GM12878 (cell line): ENCODE measurements around the gene FUT6.

Source experiments
- ASH2L ChIP-seq: fragments of 300-600, 200-600 bp; sonication (generic); IDR thresholded peaks from 2 replicates; pipeline ENCODE4 v1.6.1; 2017; ENCODE audit warnings: low read depth, mild to moderate bottlenecking, borderline replicate concordance
- ATF2 ChIP-seq: IDR thresholded peaks from 2 replicates; pipeline ENCODE4 v1.6.1; 2012; ENCODE audit warnings: low read length, inconsistent platforms
- ATF3 ChIP-seq: IDR thresholded peaks from 2 replicates; pipeline ENCODE4 v1.6.1; 2011; ENCODE audit warnings: low read depth, mild to moderate bottlenecking, low read length, moderate library complexity, borderline replicate concordance; ENCODE audit errors: extremely low read depth
- CTCF ChIP-seq, 3 experiments: IDR thresholded peaks in 2 of 3; conservative IDR thresholded peaks in 1 of 3; 2 replicates each; pipeline ENCODE4 v1.5.1; 2011; ENCODE audit warnings: low read depth in 3 of 3, low read length in 3 of 3, mild to moderate bottlenecking in 3 of 3, control low read depth in 2 of 3, moderate library complexity in 2 of 3, inconsistent platforms in 1 of 3, mixed read lengths in 1 of 3; ENCODE audit not compliant: control insufficient read depth in 2 of 3, insufficient read depth in 1 of 3; ENCODE audit errors: extremely low read depth in 1 of 3
- EZH2 ChIP-seq: IDR thresholded peaks from 2 replicates; pipeline ENCODE4 v1.6.1; 2012; ENCODE audit warnings: low read depth, mild to moderate bottlenecking, control low read depth, inconsistent platforms, low read length, borderline replicate concordance; ENCODE audit not compliant: control insufficient read depth
- GABPA ChIP-seq: IDR thresholded peaks from 2 replicates; pipeline ENCODE4 v1.6.1; 2014; ENCODE audit warnings: antibody characterized with exemption, low read depth, mild to moderate bottlenecking, inconsistent platforms
- HDAC6 ChIP-seq: fragments of 200-600 bp; sonication (generic); IDR thresholded peaks from one replicate; pipeline ENCODE4 v1.8.0; 2017; ENCODE audit warnings: antibody characterized with exemption; ENCODE audit not compliant: unreplicated experiment
- HDGF ChIP-seq: fragments of 450-650 bp; IDR thresholded peaks from 2 replicates; pipeline ENCODE4 v1.6.1; 2016; ENCODE audit warnings: antibody characterized with exemption
- MYC ChIP-seq: IDR thresholded peaks from 2 replicates; pipeline ENCODE4 v1.6.1; 2011; ENCODE audit warnings: mild to moderate bottlenecking, low read length, moderate library complexity, inconsistent platforms; ENCODE audit not compliant: insufficient read depth, insufficient replicate concordance, insufficient read length, severe bottlenecking
- PAX8 ChIP-seq: fragments of 450-650 bp; IDR thresholded peaks from 2 replicates; pipeline ENCODE4 v1.6.1; 2017; ENCODE audit warnings: mild to moderate bottlenecking, moderate library complexity
- POLR2AphosphoS5 ChIP-seq: IDR thresholded peaks from 2 replicates; pipeline ENCODE4 v1.6.1; 2011; ENCODE audit warnings: mild to moderate bottlenecking, low read length, inconsistent platforms
- TAF1 ChIP-seq: IDR thresholded peaks from 2 replicates; pipeline ENCODE4 v1.6.1; 2011; ENCODE audit warnings: mild to moderate bottlenecking, low read depth, low read length, borderline replicate concordance
- ZNF592 ChIP-seq: fragments of 450-650 bp; IDR thresholded peaks from 2 replicates; pipeline ENCODE4 v1.6.1; 2017; ENCODE audit warnings: mild to moderate bottlenecking, moderate library complexity
- ZZZ3 ChIP-seq: IDR thresholded peaks from 2 replicates; pipeline ENCODE4 v1.6.1; 2011; ENCODE audit warnings: low read depth; ENCODE audit not compliant: control insufficient read depth, insufficient read length

GRCh38 chr19:5827891-5828660 is 11.4 kb downstream of the FUT6 start:
- TF ChIP-seq EZH2: no peak
- no peak for TF ChIP-seq CTCF (IDR thresholded peaks at IDR 0.05 in 2 of 3, conservative IDR thresholded peaks at IDR 0.05 in 1 of 3; ENCODE audit: control insufficient read depth in 2 of 3, extremely low read depth in 1 of 3, insufficient read depth in 1 of 3, low read depth in 3 of 3, low read length in 3 of 3)
- TF ChIP-seq GABPA: no peak
- TF ChIP-seq ATF2: no peak
- TF ChIP-seq ASH2L: no peak
- no peak for TF ChIP-seq PAX8
- TF ChIP-seq ZNF592: no peak
- no peak for TF ChIP-seq HDGF
- peak; percentile 47; the same call in 1 of the 2 replicates for TF ChIP-seq TAF1
- TF ChIP-seq ZZZ3: no peak
- peak; percentile 96 for TF ChIP-seq POLR2AphosphoS5
- TF ChIP-seq MYC: no peak
- TF ChIP-seq ATF3: no peak
- peak; percentile 79 for TF ChIP-seq HDAC6
